Spleen (tissue), 7 donors: ENCODE data around the gene NR3C2.

Experiments used
- CTCF ChIP-seq, 11 experiments: fragments of 200-600 bp in 7 of 11; fragments of 450-650 bp in 4 of 11; sonication (generic) in 4 of 11; IDR thresholded peaks in 8 of 11; conservative IDR thresholded peaks in 3 of 11; 1 replicate in 7 of 11; 2 replicates in 4 of 11; pipeline versions ENCODE4 v1.4.0 to v1.8.0; 2016 to 2021; ENCODE audit warnings: antibody characterized with exemption in 11 of 11, inconsistent platforms in 4 of 11, mild to moderate bottlenecking in 1 of 11
- POLR2A ChIP-seq, 3 donors: fragments of 450-650 bp; IDR thresholded peaks; one replicate each; pipeline ENCODE4 v1.5.1; 2017; ENCODE audit warnings: antibody characterized with exemption in 3 of 3, mild to moderate bottlenecking in 1 of 3
- POLR2AphosphoS5 ChIP-seq, 3 donors: sonication (generic); formaldehyde crosslinking; IDR thresholded peaks; one replicate each; pipeline ENCODE4 v1.5.1; 2017; ENCODE audit warnings: antibody characterized with exemption in 3 of 3
- donor health status: DM: no; HTN: no; CAD: no; lungs with moderate emphysema.
- donor health status: DM: no; HTN: no; CAD: no.
- donor health status: DM: no; HTN: no; CAD: no.

- TF ChIP-seq POLR2AphosphoS5 (IDR thresholded peaks at IDR 0.05) (no peak), CTCF (IDR thresholded peaks at IDR 0.05 in 8 of 11, conservative IDR thresholded peaks at IDR 0.05 in 3 of 11) (no peak), POLR2A (IDR thresholded peaks at IDR 0.05) (no peak)
Observed at GRCh38 chr4:148053298-148054003, 388.8 kb downstream of the NR3C2 start.
